A549 (cell line): ENCODE measurements around the gene IL3. TPM values are rescaled to one million over a fixed set of nuclear protein-coding genes. Genes with fewer than 3 reads are reported as not detected.
A peak's percentile ranks its signal among the peaks of the same experiment; 100 is the strongest.

Source experiments
- ATAC-seq, 2 experiments: fragments of 200-7000 bp in 1 of 2; fragments of >200 bp in 1 of 2; cut with Nextera tagmentation in 1 of 2; cut with Tn5 transposase in 1 of 2; 3 replicates each; pipeline versions ENCODE4 v1.8.0 to v1.9.1; 2018 to 2020; ENCODE audit warnings: mild to moderate bottlenecking in 1 of 2, moderate library complexity in 1 of 2
- CTCF ChIA-PET: fragments of 300-600 bp; sonication (Branson Sonifier 250); formaldehyde crosslinking; extraction: SDS; loops from one replicate; lab custom pipeline; 2021; ENCODE audit warnings: antibody characterized with exemption, inconsistent platforms; lab: Yijun Ruan, JAX
- POLR2A ChIA-PET: fragments of 350-600 bp; formaldehyde crosslinking; extraction: SDS; loops from one replicate; lab custom pipeline; 2021; ENCODE audit warnings: antibody characterized with exemption, inconsistent platforms; lab: Yijun Ruan, JAX
- DNase-seq, 2 experiments: peaks; one replicate each; pipeline versions ENCODE4 v3.0.0 to v3.0.0-alpha.2; 2011 to 2016; ENCODE audit warnings: low read depth in 1 of 2, low spot score in 1 of 2
- FAIRE-seq: peaks from 2 replicates; lab custom pipeline; 2011; peaks lifted over from hg19 to GRCh38; lab: Jason Lieb, UNC
- H3K27ac ChIP-seq, 2 experiments: fragments of >200 bp; sonication (Bioruptor Twin); formaldehyde crosslinking; 3 replicates each; pipeline ENCODE4 v1.5.1; 2016 to 2017
- H3K4me1 ChIP-seq: fragments of >200 bp; sonication (Bioruptor Twin); formaldehyde crosslinking; 3 replicates; pipeline ENCODE4 v1.6.1; 2016
- H3K4me2 ChIP-seq: fragments of >200 bp; sonication (Bioruptor Twin); formaldehyde crosslinking; 3 replicates; pipeline ENCODE4 v1.6.1; 2016
- H3K4me3 ChIP-seq: fragments of >200 bp; sonication (Bioruptor Twin); formaldehyde crosslinking; 3 replicates; pipeline ENCODE4 v1.5.1; 2016
- H3K9me3 ChIP-seq: fragments of >200 bp; sonication (Bioruptor Twin); formaldehyde crosslinking; 3 replicates; pipeline ENCODE4 v1.6.1; 2016
- ATOH8 ChIP-seq: fragments of 250-450 bp; sonication (Bioruptor Pico); IDR thresholded peaks from 2 replicates; pipeline ENCODE4 v1.5.0; 2020; ENCODE audit warnings: low read depth, mild to moderate bottlenecking, moderate library complexity
- CBX2 ChIP-seq: fragments of 200-600 bp; sonication (generic); IDR thresholded peaks from 2 replicates; pipeline ENCODE4 v1.6.1; 2016; ENCODE audit warnings: low read depth, mild to moderate bottlenecking, borderline replicate concordance
- CBX8 ChIP-seq: fragments of 200-600 bp; sonication (generic); IDR thresholded peaks from 2 replicates; pipeline ENCODE4 v1.6.1; 2016
- CHD2 ChIP-seq: fragments of 150-350 bp; IDR thresholded peaks from 2 replicates; pipeline ENCODE4 v1.6.1; 2014; ENCODE audit warnings: low read length; ENCODE audit not compliant: partially characterized antibody
- CHD4 ChIP-seq: fragments of 200-600 bp; sonication (generic); IDR thresholded peaks from 2 replicates; pipeline ENCODE4 v1.6.1; 2016; ENCODE audit warnings: antibody characterized with exemption, mild to moderate bottlenecking, borderline replicate concordance
- EHF ChIP-seq: fragments of 250-450 bp; sonication (Bioruptor Pico); IDR thresholded peaks from 2 replicates; pipeline ENCODE4 v1.5.0; 2020; ENCODE audit warnings: mild to moderate bottlenecking
- ELK1 ChIP-seq: fragments of 150-350 bp; IDR thresholded peaks from 2 replicates; pipeline ENCODE4 v1.6.1; 2014; ENCODE audit warnings: low read depth, mild to moderate bottlenecking, low read length
- EP300 ChIP-seq, 2 experiments: fragments of >200 bp; sonication (Bioruptor Twin); formaldehyde crosslinking; IDR thresholded peaks; 2 replicates in 1 of 2; 3 replicates in 1 of 2; pipeline ENCODE4 v1.6.1; 2016 to 2017
- FOXS1 ChIP-seq: fragments of 250-450 bp; sonication (Bioruptor Pico); IDR thresholded peaks from 2 replicates; pipeline ENCODE4 v1.5.0; 2020; ENCODE audit warnings: mild to moderate bottlenecking, moderate library complexity
- HOXB5 ChIP-seq: fragments of 250-450 bp; sonication (Bioruptor Pico); IDR thresholded peaks from 2 replicates; pipeline ENCODE4 v1.5.0; 2020; ENCODE audit warnings: mild to moderate bottlenecking, moderate library complexity
- JUN ChIP-seq, 2 experiments: fragments of >200 bp; sonication (Bioruptor Twin); formaldehyde crosslinking; IDR thresholded peaks; 2 replicates in 1 of 2; 3 replicates in 1 of 2; pipeline ENCODE4 v1.6.1; 2016 to 2017
- POLR2A ChIP-seq: IDR thresholded peaks from 2 replicates; pipeline ENCODE4 v1.6.1; 2012; ENCODE audit warnings: mild to moderate bottlenecking, low read length
- RAD21 ChIP-seq, 2 experiments: fragments of >200 bp in 1 of 2; sonication (Bioruptor Twin) in 1 of 2; formaldehyde crosslinking in 1 of 2; IDR thresholded peaks in 1 of 2; conservative IDR thresholded peaks in 1 of 2; 2 replicates in 1 of 2; 3 replicates in 1 of 2; pipeline ENCODE4 v1.6.1; 2012 to 2018; ENCODE audit warnings: inconsistent platforms in 1 of 2
- RNF2 ChIP-seq: fragments of 200-600 bp; sonication (generic); IDR thresholded peaks from 2 replicates; pipeline ENCODE4 v1.6.1; 2016; ENCODE audit warnings: low read depth, mild to moderate bottlenecking, antibody characterized with exemption, moderate library complexity, borderline replicate concordance
- TP53 ChIP-seq: fragments of 250-450 bp; sonication (Bioruptor Pico); IDR thresholded peaks from 2 replicates; pipeline ENCODE4 v1.5.0; 2021; ENCODE audit warnings: mild to moderate bottlenecking, moderate library complexity
- ZC3H11A ChIP-seq: fragments of 450-650 bp; IDR thresholded peaks from 2 replicates; pipeline ENCODE4 v1.6.1; 2014; ENCODE audit warnings: antibody characterized with exemption, mild to moderate bottlenecking
- WGBS: methylation state at CpG from one replicate; pipeline ENCODE4 v1.1.6; 2017; ENCODE audit errors: missing lambda C conversion rate; 5-methylcytosine and 5-hydroxymethylcytosine counted together
- polyA plus RNA-seq, 4 experiments: library from polyadenylated mRNA; depleted of rRNA in 3 of 4; stranded (reverse); fragments of >200 nt; fragmentation: RNase III in 1 of 4; extraction: RNeasy Plus Mini Kit Qiagen cat#74134 plus additional on column Dnase treatment in 1 of 4; gene quantifications; 2 replicates in 3 of 4; 3 replicates in 1 of 4; pipeline ENCODE4 v1.2.3, GENCODE V29; 2011 to 2017
- TF ChIP-seq, protein P1 (sequence below): fragments of >200 bp; sonication (Bioruptor Twin); formaldehyde crosslinking; IDR thresholded peaks from 3 replicates; pipeline ENCODE4 v1.6.1; 2016
- TF ChIP-seq, protein P2 (sequence below): fragments of 200-600 bp; sonication (generic); IDR thresholded peaks from 2 replicates; pipeline ENCODE4 v1.6.1; 2016; ENCODE audit warnings: antibody characterized with exemption, mild to moderate bottlenecking, moderate library complexity
- TF ChIP-seq, protein P3 (sequence below): fragments of >200 bp; sonication (Bioruptor Twin); formaldehyde crosslinking; IDR thresholded peaks from 3 replicates; pipeline ENCODE4 v1.5.1; 2016

Gene IL3
- polyA plus RNA-seq, 2 of the 4 experiments (the other 2 are of a cell fraction): not detected

- Histone ChIP-seq H3K9me3 (no peaks in the 10 kb centered on the region; the same call in 2 of the 3 replicates), H3K27ac (peak overlapping the region; percentile 73 to 81)
- no peak for FAIRE-seq
- TF ChIP-seq CBX2: no peak
- TF ChIP-seq CBX8: no peak
- no peak for TF ChIP-seq RNF2
- TF ChIP-seq RAD21 (conservative IDR thresholded peaks at IDR 0.05 in 1 of 2, IDR thresholded peaks at IDR 0.05 in 1 of 2): no peak
- TF ChIP-seq JUN (IDR thresholded peaks at IDR 0.05): no peak
- no peak for TF ChIP-seq FOXS1 (CRISPR knock-in tag)
- TF ChIP-seq CHD4: no peak
- no peak for TF ChIP-seq POLR2A
- TF ChIP-seq ELK1: no peak
- TF ChIP-seq, protein P1, sequence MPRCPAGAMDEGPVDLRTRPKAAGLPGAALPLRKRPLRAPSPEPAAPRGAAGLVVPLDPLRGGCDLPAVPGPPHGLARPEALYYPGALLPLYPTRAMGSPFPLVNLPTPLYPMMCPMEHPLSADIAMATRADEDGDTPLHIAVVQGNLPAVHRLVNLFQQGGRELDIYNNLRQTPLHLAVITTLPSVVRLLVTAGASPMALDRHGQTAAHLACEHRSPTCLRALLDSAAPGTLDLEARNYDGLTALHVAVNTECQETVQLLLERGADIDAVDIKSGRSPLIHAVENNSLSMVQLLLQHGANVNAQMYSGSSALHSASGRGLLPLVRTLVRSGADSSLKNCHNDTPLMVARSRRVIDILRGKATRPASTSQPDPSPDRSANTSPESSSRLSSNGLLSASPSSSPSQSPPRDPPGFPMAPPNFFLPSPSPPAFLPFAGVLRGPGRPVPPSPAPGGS: no peak
- no peak for TF ChIP-seq EP300 (IDR thresholded peaks at IDR 0.05)
- TF ChIP-seq, protein P2, sequence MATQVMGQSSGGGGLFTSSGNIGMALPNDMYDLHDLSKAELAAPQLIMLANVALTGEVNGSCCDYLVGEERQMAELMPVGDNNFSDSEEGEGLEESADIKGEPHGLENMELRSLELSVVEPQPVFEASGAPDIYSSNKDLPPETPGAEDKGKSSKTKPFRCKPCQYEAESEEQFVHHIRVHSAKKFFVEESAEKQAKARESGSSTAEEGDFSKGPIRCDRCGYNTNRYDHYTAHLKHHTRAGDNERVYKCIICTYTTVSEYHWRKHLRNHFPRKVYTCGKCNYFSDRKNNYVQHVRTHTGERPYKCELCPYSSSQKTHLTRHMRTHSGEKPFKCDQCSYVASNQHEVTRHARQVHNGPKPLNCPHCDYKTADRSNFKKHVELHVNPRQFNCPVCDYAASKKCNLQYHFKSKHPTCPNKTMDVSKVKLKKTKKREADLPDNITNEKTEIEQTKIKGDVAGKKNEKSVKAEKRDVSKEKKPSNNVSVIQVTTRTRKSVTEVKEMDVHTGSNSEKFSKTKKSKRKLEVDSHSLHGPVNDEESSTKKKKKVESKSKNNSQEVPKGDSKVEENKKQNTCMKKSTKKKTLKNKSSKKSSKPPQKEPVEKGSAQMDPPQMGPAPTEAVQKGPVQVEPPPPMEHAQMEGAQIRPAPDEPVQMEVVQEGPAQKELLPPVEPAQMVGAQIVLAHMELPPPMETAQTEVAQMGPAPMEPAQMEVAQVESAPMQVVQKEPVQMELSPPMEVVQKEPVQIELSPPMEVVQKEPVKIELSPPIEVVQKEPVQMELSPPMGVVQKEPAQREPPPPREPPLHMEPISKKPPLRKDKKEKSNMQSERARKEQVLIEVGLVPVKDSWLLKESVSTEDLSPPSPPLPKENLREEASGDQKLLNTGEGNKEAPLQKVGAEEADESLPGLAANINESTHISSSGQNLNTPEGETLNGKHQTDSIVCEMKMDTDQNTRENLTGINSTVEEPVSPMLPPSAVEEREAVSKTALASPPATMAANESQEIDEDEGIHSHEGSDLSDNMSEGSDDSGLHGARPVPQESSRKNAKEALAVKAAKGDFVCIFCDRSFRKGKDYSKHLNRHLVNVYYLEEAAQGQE: no peak
- TF ChIP-seq ATOH8 (CRISPR knock-in tag): no peak
- TF ChIP-seq HOXB5 (CRISPR knock-in tag): no peak
- TF ChIP-seq ZC3H11A: no peak
- TF ChIP-seq, protein P3, sequence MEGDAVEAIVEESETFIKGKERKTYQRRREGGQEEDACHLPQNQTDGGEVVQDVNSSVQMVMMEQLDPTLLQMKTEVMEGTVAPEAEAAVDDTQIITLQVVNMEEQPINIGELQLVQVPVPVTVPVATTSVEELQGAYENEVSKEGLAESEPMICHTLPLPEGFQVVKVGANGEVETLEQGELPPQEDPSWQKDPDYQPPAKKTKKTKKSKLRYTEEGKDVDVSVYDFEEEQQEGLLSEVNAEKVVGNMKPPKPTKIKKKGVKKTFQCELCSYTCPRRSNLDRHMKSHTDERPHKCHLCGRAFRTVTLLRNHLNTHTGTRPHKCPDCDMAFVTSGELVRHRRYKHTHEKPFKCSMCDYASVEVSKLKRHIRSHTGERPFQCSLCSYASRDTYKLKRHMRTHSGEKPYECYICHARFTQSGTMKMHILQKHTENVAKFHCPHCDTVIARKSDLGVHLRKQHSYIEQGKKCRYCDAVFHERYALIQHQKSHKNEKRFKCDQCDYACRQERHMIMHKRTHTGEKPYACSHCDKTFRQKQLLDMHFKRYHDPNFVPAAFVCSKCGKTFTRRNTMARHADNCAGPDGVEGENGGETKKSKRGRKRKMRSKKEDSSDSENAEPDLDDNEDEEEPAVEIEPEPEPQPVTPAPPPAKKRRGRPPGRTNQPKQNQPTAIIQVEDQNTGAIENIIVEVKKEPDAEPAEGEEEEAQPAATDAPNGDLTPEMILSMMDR: no peak
- no peak for TF ChIP-seq TP53 (CRISPR knock-in tag)
- no peak for TF ChIP-seq CHD2
- TF ChIP-seq EHF (CRISPR knock-in tag): no peak
- TF ChIP-seq, all 56 proteins: peak for 0
- WGBS: 67% methylated on average over 3 of the region's 3 CpGs
- DNase-seq (no peak), ATAC-seq (no peak; a peak in 2 of 6 replicates)
- peak overlapping the region; percentile 61 for H3K4me2 ChIP-seq
- H3K4me1 ChIP-seq: peaks cover 21% of the 10 kb centered on the region
- POLR2A ChIA-PET: interaction anchor here (1.2 kb wide), 1 partner anchor 8 kb away, joined by 4 read pairs; no protein-coding TSS in a partner anchor
- no peak overlapping the region for H3K4me3 ChIP-seq
- CTCF ChIA-PET: interaction anchor here (1.0 to 2.8 kb wide), 6 partner anchors 10 to 94 kb away, joined by 3 to 8 read pairs (median 4); no protein-coding TSS in a partner anchor
These were observed 42.5 kb downstream of the IL3 start for GRCh38 chr5:132102944-132103331.
